ENCODE measurements around the gene PPP2R2D.
A peak's percentile ranks its signal among the peaks of the same experiment; 100 is the strongest.

The PPP2R2D gene

DNA sequence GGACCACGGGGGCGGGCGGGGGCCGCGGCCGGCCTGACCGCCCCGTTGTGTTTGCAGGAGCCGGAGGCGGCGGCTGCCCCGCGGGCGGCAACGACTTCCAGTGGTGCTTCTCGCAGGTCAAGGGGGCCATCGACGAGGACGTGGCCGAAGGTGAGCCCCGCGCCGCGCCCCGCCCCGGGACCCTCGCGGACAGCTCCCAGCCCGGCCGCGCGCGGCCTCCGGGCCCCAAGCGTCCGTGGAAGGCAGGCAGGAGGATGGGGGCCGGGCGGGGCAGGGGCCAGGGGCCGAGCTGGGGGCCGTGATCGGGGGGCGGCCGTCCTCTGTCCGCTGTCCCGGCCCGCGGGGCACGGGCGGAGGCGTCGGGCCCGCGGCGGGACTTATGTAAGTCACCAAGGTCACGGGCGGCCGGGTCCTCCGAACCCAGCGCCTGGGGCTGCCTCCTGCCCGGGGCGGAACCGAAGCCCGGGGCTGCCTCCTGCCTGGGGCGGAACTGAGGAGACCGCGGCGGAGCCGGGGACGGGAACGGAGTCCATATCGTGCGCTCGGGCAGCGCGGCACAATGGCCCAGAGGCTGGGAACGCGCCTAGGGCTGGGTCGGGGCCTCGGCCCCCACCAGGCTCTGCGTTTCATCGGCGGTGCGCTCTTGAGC is 497 bp downstream of the PPP2R2D start:
- Histone ChIP-seq H3K27me3 (replicated peaks in 2 of 5; ENCODE audit: control insufficient read depth in 4 of 5, insufficient read depth in 5 of 5, low read length in 4 of 5) (peaks cover 0 to 5% (median 0%) of the 10 kb centered on the region in 5 experiments), H3K9me3 (ENCODE audit: control extremely low read depth in 1 of 5, control insufficient read depth in 4 of 5, insufficient read depth in 2 of 5, low read depth in 1 of 5, low read length in 4 of 5) (no peaks in the 10 kb centered on the region), H3K36me3 (ENCODE audit: control insufficient read depth in 4 of 4, insufficient read depth in 4 of 4, low read length in 3 of 4) (peaks cover 0 to 13% (median 6%) of the 10 kb centered on the region in 4 experiments), H3K4me1 (ENCODE audit: control extremely low read depth in 1 of 4, control insufficient read depth in 4 of 4, insufficient read depth in 4 of 4, low read length in 3 of 4) (peaks cover 9 to 63% (median 39%) of the 10 kb centered on the region in 4 experiments), H3K27ac (ENCODE audit: insufficient read depth in 1 of 2, low read depth in 1 of 2, low read length in 2 of 2, poor library complexity in 1 of 2, severe bottlenecking in 2 of 2) (peak overlapping the region; percentile 54 to 86), H3K4me3 (ENCODE audit: control insufficient read depth in 1 of 7, extremely low read depth in 1 of 7, insufficient read depth in 4 of 7, low read depth in 2 of 7, low read length in 6 of 7) (peak overlapping the region; percentile 62 to 88 (median 83))
- CTCF ChIA-PET: interaction anchor here (1.7 to 5.6 kb wide), 2 partner anchors 10 to 14 kb away, joined by 7 to 34 read pairs; no protein-coding TSS in a partner anchor
- WGBS (ENCODE audit: insufficient coverage): 0% methylated on average over 79 of the region's 83 CpGs
- POLR2A ChIA-PET: no interaction called here
- DNase-seq: peak in 2 of 3 donors; percentile 61 to 68

DNA sequence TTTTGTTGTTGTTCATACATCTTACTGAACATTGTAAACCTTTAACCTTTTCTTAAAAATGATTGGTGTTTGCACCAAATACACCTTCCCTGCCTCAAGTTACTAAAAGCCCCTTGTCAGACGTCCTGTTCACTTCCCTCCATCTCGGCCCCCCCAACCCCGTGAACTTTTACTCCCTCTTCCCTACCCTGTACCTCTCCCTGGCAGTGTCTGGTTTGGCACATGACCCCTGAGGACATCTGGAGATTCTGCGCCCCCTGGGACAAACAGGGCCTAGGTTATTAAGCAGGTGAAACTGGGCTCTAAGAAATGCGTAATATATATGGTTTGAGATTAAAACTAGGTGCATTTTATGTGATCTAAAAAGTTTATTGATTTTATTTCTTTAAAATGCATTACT is 1.4 kb downstream of the PPP2R2D start:
- no peak for DNase-seq
- peaks cover 0 to 15% (median 6%) of the 10 kb centered on the region in 4 experiments for H3K36me3 ChIP-seq (ENCODE audit: control insufficient read depth in 4 of 4, insufficient read depth in 4 of 4, low read length in 3 of 4)
- H3K4me3 ChIP-seq (ENCODE audit: control insufficient read depth in 1 of 7, extremely low read depth in 1 of 7, insufficient read depth in 4 of 7, low read depth in 2 of 7, low read length in 6 of 7): peak overlapping the region in 6 of 7 experiments; percentile 62 to 88 (median 85)
- POLR2A ChIA-PET: no interaction called here
- peaks cover 4 to 54% (median 31%) of the 10 kb centered on the region in 4 experiments for H3K4me1 ChIP-seq (ENCODE audit: control extremely low read depth in 1 of 4, control insufficient read depth in 4 of 4, insufficient read depth in 4 of 4, low read length in 3 of 4)
- CTCF ChIA-PET: interaction anchor here (1.7 to 2.3 kb wide), 2 partner anchors 9 to 17 kb away, joined by 6 to 7 read pairs; no protein-coding TSS in a partner anchor
- WGBS (ENCODE audit: insufficient coverage): 61% methylated on average over 3 of the region's 5 CpGs
- H3K27ac ChIP-seq (ENCODE audit: insufficient read depth in 1 of 2, low read depth in 1 of 2, low read length in 2 of 2, poor library complexity in 1 of 2, severe bottlenecking in 2 of 2): peak overlapping the region in 1 of 2 experiments; percentile 86
- peaks cover 0 to 5% (median 0%) of the 10 kb centered on the region in 5 experiments for H3K27me3 ChIP-seq (replicated peaks in 2 of 5; ENCODE audit: control insufficient read depth in 4 of 5, insufficient read depth in 5 of 5, low read length in 4 of 5)
- no peaks in the 10 kb centered on the region for H3K9me3 ChIP-seq (ENCODE audit: control extremely low read depth in 1 of 5, control insufficient read depth in 4 of 5, insufficient read depth in 2 of 5, low read depth in 1 of 5, low read length in 4 of 5)

DNA sequence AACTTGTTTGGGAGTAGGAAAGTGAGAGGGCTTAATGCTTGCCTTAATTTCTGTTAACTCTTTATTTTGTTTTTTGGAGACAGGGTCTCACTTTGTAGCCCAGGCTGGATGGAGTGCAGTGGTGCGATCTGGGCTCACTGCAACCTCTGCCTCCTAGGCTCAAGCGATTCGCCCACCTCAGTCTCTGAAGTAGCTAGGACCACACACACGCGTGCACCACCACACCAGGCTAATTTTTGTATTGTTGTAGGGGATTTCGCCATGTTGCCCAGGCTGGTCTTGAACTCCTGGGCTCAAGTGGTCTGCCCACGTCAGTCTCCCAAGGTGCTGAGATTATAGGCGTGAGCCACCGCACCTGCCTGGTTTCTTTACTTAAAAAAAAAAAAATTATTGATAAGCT is 1.9 kb downstream of the PPP2R2D start:
- peaks cover 0 to 5% (median 0%) of the 10 kb centered on the region in 5 experiments for H3K27me3 ChIP-seq (replicated peaks in 2 of 5; ENCODE audit: control insufficient read depth in 4 of 5, insufficient read depth in 5 of 5, low read length in 4 of 5)
- 95% methylated on average over 3 of the region's 9 CpGs for WGBS (ENCODE audit: insufficient coverage)
- peak overlapping the region in 3 of 7 experiments; percentile 83 to 87 (median 87) for H3K4me3 ChIP-seq (ENCODE audit: control insufficient read depth in 1 of 7, extremely low read depth in 1 of 7, insufficient read depth in 4 of 7, low read depth in 2 of 7, low read length in 6 of 7)
- ChIA-PET CTCF (interaction anchor here (2.3 kb wide), 1 partner anchor 17 kb away, joined by 6 read pairs; no protein-coding TSS in a partner anchor), POLR2A (no interaction called here)
- peaks cover 0 to 15% (median 6%) of the 10 kb centered on the region in 4 experiments for H3K36me3 ChIP-seq (ENCODE audit: control insufficient read depth in 4 of 4, insufficient read depth in 4 of 4, low read length in 3 of 4)
- H3K9me3 ChIP-seq (ENCODE audit: control extremely low read depth in 1 of 5, control insufficient read depth in 4 of 5, insufficient read depth in 2 of 5, low read depth in 1 of 5, low read length in 4 of 5): no peaks in the 10 kb centered on the region
- H3K4me1 ChIP-seq (ENCODE audit: control extremely low read depth in 1 of 4, control insufficient read depth in 4 of 4, insufficient read depth in 4 of 4, low read length in 3 of 4): peaks cover 4 to 49% (median 26%) of the 10 kb centered on the region in 4 experiments
- H3K27ac ChIP-seq (ENCODE audit: insufficient read depth in 1 of 2, low read depth in 1 of 2, low read length in 2 of 2, poor library complexity in 1 of 2, severe bottlenecking in 2 of 2): peak overlapping the region in 1 of 2 experiments; percentile 86
- DNase-seq: no peak

DNA sequence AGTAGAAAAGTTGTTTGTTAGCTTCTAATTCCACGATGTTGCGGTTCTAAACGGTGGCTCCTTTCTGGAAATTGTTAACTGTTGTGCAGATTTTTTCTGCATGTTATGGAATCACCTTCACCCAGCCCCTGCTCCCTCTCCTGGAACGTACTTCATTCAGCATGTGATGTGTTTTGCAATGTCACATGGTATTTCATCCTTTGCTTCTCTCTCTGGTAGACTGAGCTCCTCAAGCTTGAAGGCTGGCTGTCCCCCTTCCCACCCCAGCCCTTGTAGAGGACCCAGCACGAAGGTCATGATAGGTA is 4.4 kb downstream of the PPP2R2D start:
- Histone ChIP-seq H3K4me1 (ENCODE audit: control extremely low read depth in 1 of 4, control insufficient read depth in 4 of 4, insufficient read depth in 4 of 4, low read length in 3 of 4) (peaks cover 4 to 24% (median 17%) of the 10 kb centered on the region in 4 experiments), H3K9me3 (ENCODE audit: control extremely low read depth in 1 of 5, control insufficient read depth in 4 of 5, insufficient read depth in 2 of 5, low read depth in 1 of 5, low read length in 4 of 5) (no peaks in the 10 kb centered on the region), H3K36me3 (ENCODE audit: control insufficient read depth in 4 of 4, insufficient read depth in 4 of 4, low read length in 3 of 4) (peaks cover 0 to 34% (median 10%) of the 10 kb centered on the region in 4 experiments), H3K4me3 (ENCODE audit: control insufficient read depth in 1 of 7, extremely low read depth in 1 of 7, insufficient read depth in 4 of 7, low read depth in 2 of 7, low read length in 6 of 7) (no peak overlapping the region), H3K27me3 (replicated peaks in 2 of 5; ENCODE audit: control insufficient read depth in 4 of 5, insufficient read depth in 5 of 5, low read length in 4 of 5) (no peaks in the 10 kb centered on the region), H3K27ac (ENCODE audit: insufficient read depth in 1 of 2, low read depth in 1 of 2, low read length in 2 of 2, poor library complexity in 1 of 2, severe bottlenecking in 2 of 2) (no peak overlapping the region)
- no peak for DNase-seq
- WGBS (ENCODE audit: insufficient coverage): 93% methylated on average over 5 of the region's 5 CpGs
- POLR2A ChIA-PET: no interaction called here
- CTCF ChIA-PET: interaction anchor here (0.9 to 2.4 kb wide), 4 partner anchors 8 to 43 kb away, joined by 3 to 6 read pairs (median 4); no protein-coding TSS in a partner anchor

DNA sequence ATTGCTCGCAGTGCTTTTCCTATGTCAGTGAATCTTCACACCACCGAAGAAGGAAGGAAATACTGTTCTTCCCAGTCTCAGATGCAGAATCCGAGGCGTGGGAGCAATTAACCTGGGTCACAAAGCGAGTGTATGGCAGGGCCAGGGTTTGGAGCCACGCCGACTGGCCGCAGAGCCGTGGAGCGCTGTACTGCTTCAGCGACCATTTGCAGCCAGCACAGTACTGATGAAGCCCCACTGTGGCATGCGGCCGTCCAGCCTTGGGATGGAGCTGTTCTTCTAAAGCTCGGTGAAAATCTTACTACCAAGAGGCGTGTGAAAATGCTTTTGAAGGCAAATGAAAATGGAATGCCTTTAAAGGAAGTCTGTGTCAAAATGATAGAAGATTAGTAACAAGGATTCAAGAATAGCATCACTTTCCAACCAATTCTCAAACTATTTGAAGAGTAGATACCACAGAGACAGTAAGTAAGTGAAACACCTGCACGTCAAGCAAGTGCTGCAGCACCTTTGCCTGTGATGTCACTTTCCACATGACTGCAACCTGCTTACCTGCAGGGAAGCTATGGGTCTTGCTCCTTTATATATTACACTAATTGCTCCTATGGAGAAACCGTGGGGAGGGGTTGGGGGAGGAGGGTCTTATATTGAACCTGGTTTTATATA is 4.9 kb downstream of the PPP2R2D start:
- 98% methylated on average over 13 of the region's 17 CpGs for WGBS (ENCODE audit: insufficient coverage)
- H3K36me3 ChIP-seq (ENCODE audit: control insufficient read depth in 4 of 4, insufficient read depth in 4 of 4, low read length in 3 of 4): peaks cover 0 to 34% (median 10%) of the 10 kb centered on the region in 4 experiments
- no peak overlapping the region for H3K4me3 ChIP-seq (ENCODE audit: control insufficient read depth in 1 of 7, extremely low read depth in 1 of 7, insufficient read depth in 4 of 7, low read depth in 2 of 7, low read length in 6 of 7)
- ChIA-PET CTCF (interaction anchor here (0.9 to 2.4 kb wide), 5 partner anchors 9 to 43 kb away, joined by 3 to 6 read pairs (median 4); no protein-coding TSS in a partner anchor), POLR2A (no interaction called here)
- H3K27me3 ChIP-seq (replicated peaks in 2 of 5; ENCODE audit: control insufficient read depth in 4 of 5, insufficient read depth in 5 of 5, low read length in 4 of 5): no peaks in the 10 kb centered on the region
- H3K4me1 ChIP-seq (ENCODE audit: control extremely low read depth in 1 of 4, control insufficient read depth in 4 of 4, insufficient read depth in 4 of 4, low read length in 3 of 4): peaks cover 4 to 24% (median 17%) of the 10 kb centered on the region in 4 experiments
- no peak for DNase-seq
- H3K27ac ChIP-seq (ENCODE audit: insufficient read depth in 1 of 2, low read depth in 1 of 2, low read length in 2 of 2, poor library complexity in 1 of 2, severe bottlenecking in 2 of 2): no peak overlapping the region
- H3K9me3 ChIP-seq (ENCODE audit: control extremely low read depth in 1 of 5, control insufficient read depth in 4 of 5, insufficient read depth in 2 of 5, low read depth in 1 of 5, low read length in 4 of 5): no peaks in the 10 kb centered on the region

DNA sequence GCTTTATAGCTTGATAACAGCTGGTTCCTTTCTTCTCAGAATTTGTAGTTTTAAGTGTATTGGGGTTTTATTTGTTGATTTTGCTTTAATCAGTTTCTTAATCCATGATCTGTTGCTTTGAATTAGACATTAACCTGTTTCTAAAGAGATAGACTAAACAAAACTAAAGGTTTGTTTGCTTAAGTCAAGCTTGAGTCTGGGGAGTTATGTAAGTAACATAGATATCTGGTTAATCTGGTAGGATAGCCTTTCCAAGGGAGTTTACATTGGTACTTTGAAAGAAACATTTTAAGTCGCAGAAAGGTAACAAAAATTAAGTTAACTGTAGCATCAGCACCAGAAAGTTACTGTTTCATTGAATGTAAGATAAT is 5.4 kb downstream of the PPP2R2D start:
- 100% methylated on average over 1 of the region's 1 CpG for WGBS (ENCODE audit: insufficient coverage)
- Histone ChIP-seq H3K4me3 (ENCODE audit: control insufficient read depth in 1 of 7, extremely low read depth in 1 of 7, insufficient read depth in 4 of 7, low read depth in 2 of 7, low read length in 6 of 7) (no peak overlapping the region), H3K9me3 (ENCODE audit: control extremely low read depth in 1 of 5, control insufficient read depth in 4 of 5, insufficient read depth in 2 of 5, low read depth in 1 of 5, low read length in 4 of 5) (no peaks in the 10 kb centered on the region), H3K27me3 (replicated peaks in 2 of 5; ENCODE audit: control insufficient read depth in 4 of 5, insufficient read depth in 5 of 5, low read length in 4 of 5) (no peaks in the 10 kb centered on the region), H3K4me1 (ENCODE audit: control extremely low read depth in 1 of 4, control insufficient read depth in 4 of 4, insufficient read depth in 4 of 4, low read length in 3 of 4) (peaks cover 4 to 24% (median 17%) of the 10 kb centered on the region in 4 experiments), H3K36me3 (ENCODE audit: control insufficient read depth in 4 of 4, insufficient read depth in 4 of 4, low read length in 3 of 4) (peaks cover 0 to 39% (median 10%) of the 10 kb centered on the region in 4 experiments), H3K27ac (ENCODE audit: insufficient read depth in 1 of 2, low read depth in 1 of 2, low read length in 2 of 2, poor library complexity in 1 of 2, severe bottlenecking in 2 of 2) (no peak overlapping the region)
- no peak for DNase-seq
- ChIA-PET POLR2A (no interaction called here), CTCF (interaction anchor here (1.1 to 2.4 kb wide), 3 partner anchors 10 to 42 kb away, joined by 3 to 6 read pairs (median 5); no protein-coding TSS in a partner anchor)

DNA sequence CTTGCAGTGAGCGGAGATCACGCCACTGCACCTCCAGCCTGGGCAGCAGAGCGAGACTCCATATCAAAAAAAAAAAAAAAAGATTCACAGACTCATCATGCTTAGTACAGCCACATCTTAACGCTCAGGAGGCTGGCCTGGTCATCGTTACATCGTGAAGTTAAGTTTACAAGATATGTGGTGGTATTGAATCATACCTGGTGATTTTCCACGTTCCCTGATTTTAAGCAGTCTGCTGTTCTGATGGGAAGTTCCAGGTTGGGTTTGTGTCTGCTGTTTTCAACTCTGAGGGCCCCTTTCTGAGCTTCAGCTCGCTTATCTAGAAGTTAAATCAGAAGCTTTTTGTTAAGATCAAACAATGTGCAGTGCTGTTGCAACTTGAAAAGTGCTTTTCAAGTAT is 6.9 kb downstream of the PPP2R2D start:
- Histone ChIP-seq H3K27ac (ENCODE audit: insufficient read depth in 1 of 2, low read depth in 1 of 2, low read length in 2 of 2, poor library complexity in 1 of 2, severe bottlenecking in 2 of 2) (no peak overlapping the region), H3K9me3 (ENCODE audit: control extremely low read depth in 1 of 5, control insufficient read depth in 4 of 5, insufficient read depth in 2 of 5, low read depth in 1 of 5, low read length in 4 of 5) (no peaks in the 10 kb centered on the region), H3K27me3 (replicated peaks in 2 of 5; ENCODE audit: control insufficient read depth in 4 of 5, insufficient read depth in 5 of 5, low read length in 4 of 5) (no peaks in the 10 kb centered on the region), H3K36me3 (ENCODE audit: control insufficient read depth in 4 of 4, insufficient read depth in 4 of 4, low read length in 3 of 4) (peaks cover 0 to 48% (median 15%) of the 10 kb centered on the region in 4 experiments), H3K4me3 (ENCODE audit: control insufficient read depth in 1 of 7, extremely low read depth in 1 of 7, insufficient read depth in 4 of 7, low read depth in 2 of 7, low read length in 6 of 7) (no peak overlapping the region), H3K4me1 (ENCODE audit: control extremely low read depth in 1 of 4, control insufficient read depth in 4 of 4, insufficient read depth in 4 of 4, low read length in 3 of 4) (peaks cover 0 to 15% (median 6%) of the 10 kb centered on the region in 4 experiments)
- no peak for DNase-seq
- 100% methylated on average over 2 of the region's 8 CpGs for WGBS (ENCODE audit: insufficient coverage)
- POLR2A ChIA-PET: no interaction called here
- CTCF ChIA-PET: no interaction called here

Data from common myeloid progenitor, CD34-positive (primary cell).